HS-5 (cell line): ENCODE data around the gene FAM161B.
"Not testable (repeated sequence)": the region's sequence is repeated elsewhere in the genome, so short reads cannot be mapped to it uniquely, and the experiment has no call there.

Source experiments
- DNase-seq: peaks from one replicate; pipeline ENCODE4 v3.0.0-alpha.2; 2012; ENCODE audit warnings: low read depth

FAM161B gene

GRCh38 chr14:73944432-73945158, 5.3 kb downstream of the FAM161B start:
- DNase-seq, result no peak

- peak; percentile 70 for DNase-seq
Observed at GRCh38 chr14:73943083-73943482, 6.8 kb downstream of the FAM161B start.

GRCh38 chr14:73942180-73942579, 7.7 kb downstream of the FAM161B start:
- no peak for DNase-seq

GRCh38 chr14:73937012-73937411, 12.9 kb downstream of the FAM161B start:
- no peak for DNase-seq

GRCh38 chr14:73936548-73936947, 13.3 kb downstream of the FAM161B start:
- DNase-seq, result no peak

- DNase-seq, result no peak
Observed at GRCh38 chr14:73935666-73936065, 14.2 kb downstream of the FAM161B start.

- no peak for DNase-seq
Observed at GRCh38 chr14:73924337-73924736, 25.6 kb downstream of the FAM161B start.

GRCh38 chr14:73919457-73919856, 30.4 kb downstream of the FAM161B start:
- not testable (repeated sequence) for DNase-seq

GRCh38 chr14:73916324-73916723, 33.6 kb downstream of the FAM161B start:
- DNase-seq, result no peak

GRCh38 chr14:73913256-73913655, 36.6 kb downstream of the FAM161B start:
- DNase-seq, result no peak

GRCh38 chr14:73909681-73910080, 40.2 kb downstream of the FAM161B start:
- no peak for DNase-seq

GRCh38 chr14:73903028-73903427, 46.9 kb downstream of the FAM161B start:
- no peak for DNase-seq

- no peak for DNase-seq
Observed at GRCh38 chr14:73896521-73896920, 53.4 kb downstream of the FAM161B start.

GRCh38 chr14:73895939-73896338, 54.0 kb downstream of the FAM161B start:
- DNase-seq, result no peak

- DNase-seq, result not testable (repeated sequence)
Observed at GRCh38 chr14:73894180-73894687, 55.7 kb downstream of the FAM161B start.

GRCh38 chr14:73889376-73889775, 60.5 kb downstream of the FAM161B start:
- no peak for DNase-seq

GRCh38 chr14:73888971-73889370, 60.9 kb downstream of the FAM161B start:
- DNase-seq, result peak; percentile 16

- DNase-seq, result peak; percentile 20
Observed at GRCh38 chr14:73888460-73888725, 61.5 kb downstream of the FAM161B start.

- DNase-seq, result no peak
Observed at GRCh38 chr14:73887694-73888459, 62.0 kb downstream of the FAM161B start.

GRCh38 chr14:73887318-73887616, 62.6 kb downstream of the FAM161B start:
- DNase-seq, result no peak

GRCh38 chr14:73886449-73887317, 63.2 kb downstream of the FAM161B start, which contains the start of gene ZNF410:
ZNF410 (plus strand) TSS chr14:73886859; CDS start chr14:73892176, 5,317 bp downstream.
- peak; percentile 84 for DNase-seq

GRCh38 chr14:73884438-73885190, 65.3 kb downstream of the FAM161B start:
- DNase-seq, result no peak
